GM23338 (cell line): ENCODE results near the gene KDM4C. TPM values are rescaled to one million over a fixed set of nuclear protein-coding genes. Genes with fewer than 3 reads are reported as not detected.

Experiments
- ATAC-seq: fragments of 200-7000 bp; cut with Tn5 transposase; 3 replicates; pipeline ENCODE4 v1.9.1; 2020
- DNase-seq: peaks from one replicate; pipeline ENCODE4 v3.0.0-alpha.2; 2015; ENCODE audit warnings: low spot score
- H2AFZ ChIP-seq: fragments of 200-600 bp; sonication (generic); 2 replicates; pipeline ENCODE4 v1.8.0; 2016; ENCODE audit warnings: antibody characterized with exemption, mild to moderate bottlenecking, moderate library complexity
- H3F3A ChIP-seq: fragments of 200-600 bp; sonication (generic); replicated peaks from 2 replicates; pipeline ENCODE4 v1.8.0; 2017; ENCODE audit warnings: antibody characterized with exemption, mixed run types, low read depth
- H3K27ac ChIP-seq: fragments of 200-600 bp; sonication (generic); 2 replicates; pipeline ENCODE4 v1.6.1; 2016; ENCODE audit warnings: low read depth
- H3K27me3 ChIP-seq: fragments of 200-600 bp; sonication (generic); 2 replicates; pipeline ENCODE4 v1.8.0; 2016; ENCODE audit warnings: mild to moderate bottlenecking, mixed run types, moderate library complexity; ENCODE audit not compliant: insufficient read depth
- H3K36me3 ChIP-seq: fragments of 200-600 bp; sonication (generic); 2 replicates; pipeline ENCODE4 v1.8.0; 2016; ENCODE audit warnings: mild to moderate bottlenecking; ENCODE audit not compliant: insufficient read depth
- H3K4me1 ChIP-seq: fragments of 200-600 bp; sonication (generic); 2 replicates; pipeline ENCODE4 v1.8.0; 2016; ENCODE audit warnings: mild to moderate bottlenecking, moderate library complexity; ENCODE audit not compliant: insufficient read depth
- H3K4me2 ChIP-seq: fragments of 200-600 bp; sonication (generic); 2 replicates; pipeline ENCODE4 v1.7.1; 2017; ENCODE audit warnings: mixed run types
- H3K4me3 ChIP-seq: fragments of 200-600 bp; sonication (generic); 2 replicates; pipeline ENCODE4 v1.6.1; 2016; ENCODE audit warnings: mixed run types
- H3K79me2 ChIP-seq: fragments of 200-600 bp; sonication (generic); replicated peaks from 2 replicates; pipeline ENCODE4 v1.8.0; 2017; ENCODE audit warnings: mild to moderate bottlenecking; ENCODE audit not compliant: insufficient read depth
- H3K9me2 ChIP-seq: fragments of 200-600 bp; sonication (generic); 2 replicates; pipeline ENCODE4 v1.8.0; 2017; ENCODE audit not compliant: insufficient read depth
- H4K20me1 ChIP-seq: fragments of 200-600 bp; sonication (generic); replicated peaks from 2 replicates; pipeline ENCODE4 v1.8.0; 2017; ENCODE audit warnings: mild to moderate bottlenecking; ENCODE audit not compliant: insufficient read depth
- H3K27ac Mint-ChIP-seq: 2 replicates; pipeline ENCODE4 v1.8.0; 2020; ENCODE audit warnings: inconsistent platforms, mild to moderate bottlenecking, moderate library complexity, mixed read lengths
- H3K27me3 Mint-ChIP-seq: 3 replicates; pipeline ENCODE4 v1.8.0; 2022; ENCODE audit warnings: low read depth, mild to moderate bottlenecking, moderate library complexity, mixed read lengths, inconsistent platforms; ENCODE audit not compliant: insufficient read depth, poor library complexity
- H3K36me3 Mint-ChIP-seq: 3 replicates; pipeline ENCODE4 v1.8.0; 2021; ENCODE audit warnings: low read depth, mild to moderate bottlenecking, inconsistent platforms, moderate library complexity, mixed read lengths
- H3K4me1 Mint-ChIP-seq: 3 replicates; pipeline ENCODE4 v1.8.0; 2020; ENCODE audit warnings: mild to moderate bottlenecking, inconsistent platforms, mixed read lengths
- H3K4me3 Mint-ChIP-seq: 3 replicates; pipeline ENCODE4 v1.8.0; 2021; ENCODE audit warnings: moderate library complexity, mild to moderate bottlenecking, inconsistent platforms, mixed read lengths
- H3K9me3 Mint-ChIP-seq: 3 replicates; pipeline ENCODE4 v1.8.0; 2020; ENCODE audit warnings: moderate library complexity, mild to moderate bottlenecking, inconsistent platforms, mixed read lengths
- CREB1 ChIP-seq: fragments of 250-450 bp; sonication (Bioruptor Pico); IDR thresholded peaks from 2 replicates; pipeline ENCODE4 v1.5.0; 2020; ENCODE audit warnings: low read depth, mild to moderate bottlenecking, moderate library complexity
- CTCF ChIP-seq, 2 experiments: fragments of 200-600 bp in 1 of 2; sonication (generic) in 1 of 2; conservative IDR thresholded peaks; 2 replicates each; pipeline versions ENCODE4 v1.5.1 to v1.6.1; 2016 to 2017; ENCODE audit warnings: antibody characterized with exemption in 2 of 2, low read depth in 2 of 2, mild to moderate bottlenecking in 2 of 2, moderate library complexity in 1 of 2
- ETS1 ChIP-seq: IDR thresholded peaks from 2 replicates; pipeline ENCODE4 v1.6.1; 2016; ENCODE audit warnings: antibody characterized with exemption
- EZH2 ChIP-seq: fragments of 200-600 bp; sonication (generic); IDR thresholded peaks from one replicate; pipeline ENCODE4 v1.8.0; 2017; ENCODE audit warnings: antibody characterized with exemption, mild to moderate bottlenecking, low read depth; ENCODE audit not compliant: unreplicated experiment
- EZH2phosphoT487 ChIP-seq: fragments of 200-600 bp; sonication (generic); IDR thresholded peaks from one replicate; pipeline ENCODE4 v1.8.1; 2018; ENCODE audit warnings: antibody characterized with exemption; ENCODE audit not compliant: unreplicated experiment
- JUNB ChIP-seq: IDR thresholded peaks from one replicate; pipeline ENCODE4 v1.6.1; 2016; ENCODE audit warnings: antibody characterized with exemption; ENCODE audit not compliant: unreplicated experiment
- NANOG ChIP-seq: IDR thresholded peaks from 2 replicates; pipeline ENCODE4 v1.6.1; 2016; ENCODE audit warnings: antibody characterized with exemption, borderline replicate concordance
- POLR2AphosphoS5 ChIP-seq: IDR thresholded peaks from 2 replicates; pipeline ENCODE4 v1.6.1; 2016; ENCODE audit warnings: antibody characterized with exemption, low read depth
- REST ChIP-seq: IDR thresholded peaks from one replicate; pipeline ENCODE4 v1.6.1; 2018; ENCODE audit warnings: antibody characterized with exemption; ENCODE audit not compliant: unreplicated experiment
- STAT1 ChIP-seq: IDR thresholded peaks from one replicate; pipeline ENCODE4 v1.6.1; 2016; ENCODE audit warnings: antibody characterized with exemption; ENCODE audit not compliant: unreplicated experiment
- ZNF114 ChIP-seq: fragments of 250-450 bp; sonication (Bioruptor Pico); IDR thresholded peaks from 2 replicates; pipeline ENCODE4 v1.5.0; 2020; ENCODE audit warnings: mild to moderate bottlenecking, moderate library complexity
- ZNF331 ChIP-seq: fragments of 250-450 bp; sonication (Bioruptor Pico); IDR thresholded peaks from 2 replicates; pipeline ENCODE4 v1.5.0; 2020; ENCODE audit warnings: low read depth, mild to moderate bottlenecking, moderate library complexity
- ZNF462 ChIP-seq: fragments of 250-450 bp; sonication (Bioruptor Pico); IDR thresholded peaks from 2 replicates; pipeline ENCODE4 v1.5.0; 2020; ENCODE audit warnings: mild to moderate bottlenecking, moderate library complexity
- polyA plus RNA-seq: library from polyadenylated mRNA; unstranded; fragments of >200 nt; fragmentation: Nextera tagmentation; extraction: Ambion mirVana; gene quantifications from 2 replicates; pipeline ENCODE4 v1.2.1, GENCODE V29; 2016
- total RNA-seq: library from RNA; depleted of rRNA; stranded (reverse); fragments of >200 nt; shearing (Covaris generic); gene quantifications from 2 replicates; pipeline ENCODE4 v1.2.3, GENCODE V29; 2014

The KDM4C gene
- total and polyA plus RNA-seq, 2 experiments from 2014 or later: 12.0 to 43.8 TPM

GRCh38 chr9:6715755-6716643 is 41.8 kb upstream of the KDM4C start:
- H3K27me3 Mint-ChIP-seq: peaks cover 11% of the 10 kb centered on the region
- TF ChIP-seq ETS1 (0 out of 2 replicates have a peak, but pooled peaks have one; percentile 54), JUNB (no peak), REST (no peak), EZH2phosphoT487 (no peak), ZNF331 (CRISPR knock-in tag) (no peak), STAT1 (no peak), ZNF114 (no peak), CREB1 (CRISPR knock-in tag) (peak; percentile 89), NANOG (no peak), CTCF (conservative IDR thresholded peaks at IDR 0.05; ENCODE audit: low read depth in 2 of 2) (no peak), POLR2AphosphoS5 (peak; percentile 93), ZNF462 (no peak), EZH2 (no peak)
- peak overlapping the region; percentile 58 for H3K4me3 ChIP-seq
- no peak overlapping the region for H3K27ac Mint-ChIP-seq
- no peaks in the 10 kb centered on the region; the same call in 2 of the 3 replicates for H3K4me1 Mint-ChIP-seq
- no peaks in the 10 kb centered on the region for H3K36me3 ChIP-seq
- DNase-seq (peak; percentile 89), ATAC-seq (peak; percentile 90)
- no peaks in the 10 kb centered on the region for H3K9me3 Mint-ChIP-seq
- H3K4me2 ChIP-seq: peak overlapping the region; percentile 75
- peak overlapping the region; percentile 99 for H2AFZ ChIP-seq
- H3F3A ChIP-seq: peaks cover 19% of the 10 kb centered on the region
- H3K79me2 ChIP-seq: no peaks in the 10 kb centered on the region
- no peaks in the 10 kb centered on the region for H3K9me2 ChIP-seq
- H4K20me1 ChIP-seq: no peaks in the 10 kb centered on the region
- H3K27me3 ChIP-seq: no peaks in the 10 kb centered on the region
- H3K4me3 Mint-ChIP-seq: peak overlapping the region; percentile 61; the same call in 2 of the 3 replicates
- no peaks in the 10 kb centered on the region; the same call in 1 of the 2 replicates for H3K4me1 ChIP-seq
- peak overlapping the region; percentile 81; the same call in 1 of the 2 replicates for H3K27ac ChIP-seq
- no peaks in the 10 kb centered on the region for H3K36me3 Mint-ChIP-seq
